Activated CD4-positive, alpha-beta T cell treated with anti-CD3 and anti-CD28 coated beads for 4 hours (primary cell): Measurements from ENCODE around the gene RIN2.
A peak's percentile ranks its signal among the peaks of the same experiment; 100 is the strongest.

ENCODE experiments used
- DNase-seq, 2 donors: peaks; one replicate each; pipeline ENCODE4 v3.0.0-alpha.2; 2020

The RIN2 gene

GRCh38 chr20:19767070-19767469 lies 9.0 kb downstream of the RIN2 start:
- DNase-seq: no peak

GRCh38 chr20:19768325-19768842 lies 10.3 kb downstream of the RIN2 start:
- no peak for DNase-seq

- no peak for DNase-seq
Observed at GRCh38 chr20:19769507-19769906, 11.4 kb downstream of the RIN2 start.

DNA sequence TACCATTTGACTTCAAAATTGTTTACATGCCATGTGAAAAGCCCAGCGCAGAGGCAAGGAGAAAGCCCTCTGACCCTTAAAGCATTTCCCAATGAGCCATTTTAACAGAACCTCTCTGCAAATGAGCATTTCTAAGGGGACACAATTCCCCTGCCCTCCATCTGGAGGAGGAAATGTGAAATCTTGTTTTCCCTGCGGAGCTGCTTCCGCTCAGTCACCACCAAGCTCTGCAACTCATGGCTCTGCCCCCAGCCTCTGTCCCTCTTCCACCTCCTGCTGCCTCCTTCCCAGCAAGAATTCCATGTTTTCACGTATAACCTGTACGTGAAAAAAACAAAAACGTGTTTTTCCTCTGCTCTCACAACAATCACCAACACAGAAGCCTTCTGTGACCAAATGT lies 12.3 kb downstream of the RIN2 start:
- no peak for DNase-seq

GRCh38 chr20:19771031-19771430 lies 13.0 kb downstream of the RIN2 start:
- no peak for DNase-seq

DNA sequence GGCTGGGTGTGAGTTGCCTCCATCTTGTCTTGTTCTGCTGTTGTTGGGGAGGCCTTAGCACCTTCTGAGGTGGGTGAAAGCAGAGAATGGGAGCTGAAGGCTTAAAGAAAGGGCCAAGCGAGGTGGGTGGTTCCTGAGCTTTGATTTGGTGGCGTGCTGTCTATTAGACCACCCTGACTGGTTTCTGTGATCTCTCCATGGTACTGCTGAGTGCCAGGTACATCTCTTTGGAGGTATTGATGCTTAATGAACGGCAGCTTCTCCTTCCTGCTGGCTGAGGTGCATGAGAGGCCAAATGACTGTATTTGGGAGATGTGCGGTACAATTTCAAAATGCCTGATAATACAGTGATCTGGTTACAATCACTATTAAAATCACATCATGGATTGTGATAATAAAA lies 15.4 kb downstream of the RIN2 start:
- no peak for DNase-seq

DNA sequence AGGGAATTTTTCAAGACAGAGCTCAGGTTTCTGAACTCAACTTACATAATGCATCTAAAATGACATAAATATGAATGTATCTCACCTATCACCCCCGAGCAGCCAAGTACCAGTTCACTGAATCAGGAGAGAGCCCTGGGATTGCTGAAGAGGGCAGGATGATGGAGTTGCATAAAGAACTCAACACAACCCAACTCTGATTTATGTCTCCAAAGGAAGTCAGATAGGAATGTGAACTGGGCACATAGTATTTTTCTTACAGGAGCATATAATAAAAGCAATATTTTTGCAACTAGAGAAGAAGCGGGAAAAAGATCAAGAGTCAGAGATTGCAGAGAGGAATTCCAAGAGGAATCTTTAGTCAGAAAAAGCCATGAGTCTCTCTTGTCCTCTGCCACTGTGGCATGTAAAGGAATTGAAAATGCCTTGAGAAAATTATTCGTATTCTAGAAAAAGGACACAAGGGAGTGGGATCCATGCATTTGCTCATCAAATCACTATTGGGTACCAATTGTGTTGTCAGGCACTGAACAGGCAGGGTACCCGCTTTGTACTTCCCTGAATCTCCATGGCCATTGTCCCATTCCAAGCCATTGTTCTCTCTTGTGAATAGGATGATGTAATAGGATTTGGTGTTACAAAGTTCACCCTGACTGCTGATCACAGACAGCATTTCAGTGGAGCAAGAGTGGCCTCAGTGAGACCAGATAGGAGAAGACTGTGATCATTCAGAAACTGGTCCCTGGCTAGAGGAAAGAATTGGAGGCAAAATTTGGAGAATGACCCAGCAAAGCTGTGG lies 16.3 kb downstream of the RIN2 start:
- no peak for DNase-seq

- no peak for DNase-seq
Observed at GRCh38 chr20:19775353-19776253, 17.5 kb downstream of the RIN2 start.

GRCh38 chr20:19777315-19777714 lies 19.3 kb downstream of the RIN2 start:
- DNase-seq: no peak

DNA sequence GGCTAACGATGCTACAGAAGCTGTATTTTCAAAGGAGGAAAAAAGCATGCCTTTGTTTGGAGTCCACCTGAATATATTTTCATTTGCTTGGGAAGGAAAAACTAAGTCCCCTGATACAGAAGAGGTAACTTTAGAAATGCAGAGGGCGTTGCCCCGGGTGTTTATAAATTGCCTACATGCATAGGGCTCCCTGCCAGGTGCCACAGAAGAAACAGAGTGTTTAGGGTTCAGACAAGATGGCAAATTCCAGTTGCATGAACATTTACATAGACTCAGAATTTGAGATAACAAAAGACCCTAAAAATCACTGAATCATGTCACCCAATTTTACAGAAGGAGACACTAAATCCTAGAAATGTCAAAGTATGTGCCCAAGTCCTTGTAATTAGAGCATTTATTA lies 19.9 kb downstream of the RIN2 start:
- no peak for DNase-seq

DNA sequence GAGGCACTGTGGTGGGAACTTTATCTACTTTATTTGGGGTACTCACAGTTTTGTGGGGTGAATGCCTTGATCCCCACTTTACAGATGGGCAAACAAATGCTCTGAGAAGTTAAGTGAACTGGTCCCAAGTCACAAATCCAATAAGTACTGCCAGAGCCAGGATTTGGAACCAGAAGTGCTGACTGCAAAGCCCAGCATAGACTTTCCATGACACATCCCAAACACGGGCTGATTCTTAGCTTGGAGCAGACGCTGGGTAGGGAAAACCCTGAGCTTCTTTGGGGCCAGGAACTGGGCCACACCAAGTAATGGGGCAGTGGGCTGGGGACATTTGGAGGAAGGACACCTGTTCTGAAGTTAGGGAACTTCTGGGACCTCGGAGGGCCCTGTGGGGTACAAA lies 20.3 kb downstream of the RIN2 start:
- DNase-seq: no peak

DNA sequence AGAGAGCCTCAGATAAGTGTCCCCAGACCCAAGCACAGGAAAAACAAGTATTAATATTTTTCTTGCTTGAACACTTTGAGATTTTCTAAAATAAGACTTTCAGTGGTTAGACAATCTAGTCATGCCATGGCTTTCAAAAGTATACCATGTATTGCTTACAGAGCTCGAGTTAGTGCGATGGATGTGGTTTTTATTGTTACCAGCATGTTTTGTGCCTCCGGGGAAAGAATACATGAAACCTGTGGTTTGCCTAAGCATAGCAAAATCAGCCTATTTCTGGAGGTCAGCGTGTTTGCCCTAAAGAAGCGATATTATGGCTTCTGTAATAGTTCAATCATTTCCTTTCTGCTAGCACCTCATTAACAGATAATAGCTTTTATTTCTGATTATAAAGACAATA lies 21.6 kb downstream of the RIN2 start:
- DNase-seq: no peak

DNA sequence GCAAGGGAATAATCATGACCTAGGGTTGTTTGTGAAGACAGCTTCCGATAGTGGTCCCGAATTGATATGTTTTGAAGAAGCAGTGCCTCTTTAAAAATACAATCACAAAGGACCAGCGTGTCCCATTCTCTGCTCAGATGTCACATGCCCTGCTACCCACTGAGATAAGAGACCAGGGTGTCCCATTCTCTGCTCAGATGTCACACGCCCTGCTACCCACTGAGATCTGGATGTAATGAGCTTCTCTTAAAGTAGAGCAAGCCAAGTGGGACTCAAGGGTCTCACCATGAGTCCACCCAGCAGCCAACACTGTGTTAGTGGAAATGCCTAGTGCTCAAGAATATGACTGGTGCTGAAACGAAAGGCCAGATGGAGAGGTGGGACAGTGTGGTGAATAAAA lies 22.2 kb downstream of the RIN2 start:
- no peak for DNase-seq

GRCh38 chr20:19781235-19781634 lies 23.2 kb downstream of the RIN2 start:
- DNase-seq: no peak

DNA sequence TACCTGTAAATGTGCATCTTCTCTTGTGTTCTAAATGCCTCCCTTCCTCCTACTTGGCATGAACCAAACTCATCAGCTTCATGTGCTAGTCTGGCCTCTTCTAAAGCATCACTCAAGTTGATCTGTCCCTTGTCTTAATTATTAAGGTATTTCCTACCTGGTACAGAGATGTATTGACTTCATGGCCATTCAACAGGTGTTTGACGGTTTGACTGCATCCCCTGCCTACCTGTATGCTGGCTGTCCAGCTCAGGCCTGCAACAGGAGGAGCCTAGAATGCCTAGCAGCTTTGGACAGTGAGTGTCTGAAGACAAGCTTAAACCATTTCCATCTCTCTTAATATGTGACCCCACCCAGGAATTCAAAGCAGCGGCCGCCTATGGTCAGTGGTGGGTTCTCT lies 24.6 kb downstream of the RIN2 start:
- DNase-seq: no peak

- DNase-seq: no peak
Observed at GRCh38 chr20:19783966-19784401, 25.9 kb downstream of the RIN2 start.

GRCh38 chr20:19784511-19785172 lies 26.6 kb downstream of the RIN2 start:
- peak; percentile 2 to 9 for DNase-seq

GRCh38 chr20:19785173-19785982 lies 27.3 kb downstream of the RIN2 start:
- DNase-seq: no peak

GRCh38 chr20:19785983-19786285 lies 27.9 kb downstream of the RIN2 start:
- no peak for DNase-seq

- DNase-seq: no peak
Observed at GRCh38 chr20:19786311-19786710, 28.3 kb downstream of the RIN2 start.

- no peak for DNase-seq
Observed at GRCh38 chr20:19787366-19787765, 29.3 kb downstream of the RIN2 start.

DNA sequence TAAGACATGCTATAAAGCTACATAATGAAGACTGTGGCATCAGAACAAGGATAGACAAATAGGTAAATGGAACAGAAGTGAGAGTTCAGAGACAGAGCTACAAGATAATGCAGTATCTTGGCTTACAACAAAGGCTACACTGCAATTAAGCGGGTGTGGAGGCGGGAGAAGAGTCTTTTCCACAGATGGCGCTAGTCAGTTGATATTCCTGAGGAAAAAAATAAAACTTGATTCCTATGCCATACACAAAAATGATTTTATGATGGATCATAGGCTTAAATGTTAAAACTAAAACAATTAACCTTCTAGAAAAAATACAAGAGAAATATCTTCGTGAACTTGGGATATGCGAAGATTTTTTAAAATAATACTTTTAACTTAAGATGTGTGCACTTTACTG lies 31.0 kb downstream of the RIN2 start:
- DNase-seq: no peak

GRCh38 chr20:19789446-19789845 lies 31.4 kb downstream of the RIN2 start:
- DNase-seq: no peak
